ENCODE measurements around the gene DTNB. TPM values are rescaled to one million over a fixed set of nuclear protein-coding genes. Genes with fewer than 3 reads are reported as not detected.

The DTNB gene
- polyA plus RNA-seq, 5 donors: 25.2 to 29.9 (median 28.2) TPM

DNA sequence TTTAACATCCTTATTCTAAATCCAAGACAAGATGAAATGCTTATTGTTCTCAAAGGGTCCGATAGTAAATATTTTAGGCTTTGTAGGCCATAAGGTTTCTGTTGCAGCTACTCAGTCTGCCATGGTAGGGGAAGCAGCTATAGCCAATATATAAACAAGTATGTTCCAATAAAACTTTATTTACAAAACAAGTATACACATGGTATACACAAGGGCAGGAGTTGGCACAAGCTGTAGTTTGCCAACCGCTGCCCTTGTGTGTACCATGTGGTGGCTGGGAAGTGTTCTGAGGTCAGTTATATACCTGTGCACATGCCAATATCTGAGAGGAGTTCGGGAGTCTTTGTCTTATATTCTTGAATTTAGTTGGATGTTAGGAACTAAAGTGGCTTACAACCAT lies 205.6 kb downstream of the DTNB start:
- DNase-seq: no peak

DNA sequence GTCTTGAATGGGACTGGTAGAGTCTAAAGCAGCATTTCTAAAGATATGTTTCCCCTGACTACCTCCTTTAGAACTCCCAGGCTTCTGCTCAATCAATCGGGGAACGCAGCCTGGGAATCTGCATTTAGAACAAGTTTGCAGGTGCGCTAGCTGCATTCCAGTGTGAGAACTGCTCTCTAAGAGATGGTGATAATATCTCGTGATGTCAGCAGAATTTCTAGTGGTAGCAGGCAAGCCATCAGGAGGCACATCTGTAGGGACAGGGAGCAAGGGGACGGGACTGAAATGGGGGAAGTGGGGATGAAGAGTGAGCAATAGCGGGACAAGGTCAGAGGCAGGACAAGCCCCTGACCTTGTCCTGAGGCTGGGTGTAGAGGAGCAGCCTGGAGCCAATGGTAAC lies 211.4 kb downstream of the DTNB start:
- DNase-seq: no peak

DNA sequence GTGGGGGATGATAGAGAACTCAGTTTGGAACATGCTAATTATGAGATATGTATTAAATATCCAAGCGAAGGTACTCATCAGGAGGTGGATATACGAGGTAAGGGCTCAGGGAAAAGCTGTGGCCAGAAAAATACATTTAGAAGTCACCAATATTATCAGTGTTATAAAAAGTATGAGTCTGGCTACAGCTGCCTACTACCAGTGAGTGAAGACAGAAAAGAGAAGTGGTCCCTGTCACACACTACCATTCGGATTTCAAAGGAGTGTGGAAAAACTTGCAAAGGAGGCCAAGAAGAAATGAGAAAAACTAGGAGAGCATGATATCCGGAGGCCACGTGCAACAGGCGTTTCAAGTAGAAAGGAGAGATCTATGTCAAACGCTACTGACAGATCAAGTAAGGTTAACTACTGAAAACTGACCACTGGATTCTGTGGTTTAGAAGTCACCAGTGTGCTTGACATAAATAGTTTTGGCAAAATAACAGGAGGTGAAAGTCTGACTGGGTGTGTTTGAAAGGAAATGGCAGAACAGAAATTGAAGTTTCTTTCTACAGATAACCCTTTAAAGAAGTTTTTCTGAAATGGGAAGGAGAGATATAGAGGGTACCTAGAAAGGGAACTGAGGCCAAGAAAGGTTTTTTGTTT lies 213.0 kb downstream of the DTNB start:
- no peak for DNase-seq

DNA sequence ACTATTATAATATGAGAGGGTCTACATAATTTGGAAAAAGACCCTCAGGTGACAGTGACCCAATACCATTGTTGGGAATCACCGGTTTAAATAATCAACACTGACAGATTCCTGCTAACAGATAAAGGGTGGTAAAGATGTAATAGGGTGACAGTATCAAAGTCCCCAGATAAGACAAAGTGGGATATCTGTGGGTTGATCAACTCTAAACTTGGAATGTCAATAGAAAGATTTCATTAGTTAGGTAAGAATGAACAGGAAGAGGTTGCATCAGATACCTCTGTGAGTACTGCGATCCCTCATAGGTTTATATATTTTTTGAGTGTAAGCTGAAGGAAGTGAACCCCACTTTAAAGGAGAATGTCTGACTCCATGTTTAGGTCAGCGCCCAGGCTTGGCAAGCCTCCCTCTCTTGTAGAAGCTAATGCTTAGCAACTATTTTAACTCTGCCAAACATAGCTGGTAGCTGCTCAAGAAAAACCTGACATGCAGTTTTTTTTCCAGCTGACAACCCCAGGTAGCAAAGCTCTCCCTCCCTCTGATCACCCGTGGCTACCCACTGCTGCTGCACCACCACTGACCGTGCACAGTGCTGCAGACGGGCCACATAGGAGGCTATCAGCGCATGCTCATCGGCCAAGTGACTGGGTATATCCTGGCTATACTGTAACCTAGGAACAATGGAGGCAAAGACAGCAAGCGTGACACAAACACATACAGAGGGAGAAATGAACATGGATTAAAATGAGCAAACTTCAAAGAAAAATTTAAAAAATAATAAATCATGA lies 218.4 kb downstream of the DTNB start:
- no peak for DNase-seq

DNA sequence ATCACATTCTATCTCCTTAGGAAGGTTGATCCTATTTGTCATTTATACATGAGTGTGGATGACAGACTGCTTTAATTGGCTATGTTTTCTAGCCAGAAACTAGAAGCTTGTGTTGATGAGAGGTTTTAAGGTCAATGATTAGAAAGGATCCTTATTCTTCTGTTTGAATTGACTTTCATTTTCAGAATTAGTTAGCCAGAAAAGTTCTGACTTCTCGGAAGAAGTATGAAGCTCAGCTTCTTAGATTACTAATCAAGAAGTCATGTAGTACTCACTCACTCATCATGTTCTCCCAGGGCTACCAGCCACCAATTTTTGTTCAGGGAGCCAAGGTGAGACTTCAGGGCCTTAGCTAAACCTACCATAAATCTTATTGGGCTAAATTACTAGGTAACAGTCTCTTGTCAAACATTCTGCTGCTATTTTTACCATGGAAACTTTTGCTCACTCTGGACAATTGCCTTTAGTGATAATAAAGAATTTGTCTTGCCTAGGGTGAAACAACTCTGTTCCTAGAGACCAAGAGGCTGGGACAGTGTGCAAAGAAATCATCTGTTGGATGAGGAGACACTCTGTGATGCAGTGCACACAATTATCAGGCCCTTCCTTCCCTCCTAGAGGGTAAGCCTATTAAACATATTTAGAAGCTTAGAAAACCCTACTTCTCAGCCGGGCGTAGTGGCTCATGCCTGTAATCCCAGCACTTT lies 220.0 kb downstream of the DTNB start:
- no peak for DNase-seq

DNA sequence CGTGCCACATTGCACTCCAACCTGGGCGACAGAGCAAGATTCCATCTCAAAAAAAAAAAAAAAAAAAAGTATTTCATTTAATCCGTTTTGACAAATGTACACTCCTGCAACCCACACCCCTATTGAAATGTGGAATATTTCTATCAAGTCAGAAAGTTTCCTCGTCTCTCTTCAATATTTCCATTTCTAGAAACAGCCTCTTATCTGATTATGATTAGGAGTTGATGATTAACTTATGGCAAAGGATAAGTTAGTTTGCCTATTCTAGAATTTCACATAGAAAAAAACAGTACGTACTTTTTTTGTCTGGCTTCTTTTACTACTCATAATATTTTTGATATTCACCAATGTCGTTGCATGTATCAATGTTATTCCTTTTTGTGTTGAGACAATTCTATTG lies 224.6 kb downstream of the DTNB start:
- no peak for DNase-seq

DNA sequence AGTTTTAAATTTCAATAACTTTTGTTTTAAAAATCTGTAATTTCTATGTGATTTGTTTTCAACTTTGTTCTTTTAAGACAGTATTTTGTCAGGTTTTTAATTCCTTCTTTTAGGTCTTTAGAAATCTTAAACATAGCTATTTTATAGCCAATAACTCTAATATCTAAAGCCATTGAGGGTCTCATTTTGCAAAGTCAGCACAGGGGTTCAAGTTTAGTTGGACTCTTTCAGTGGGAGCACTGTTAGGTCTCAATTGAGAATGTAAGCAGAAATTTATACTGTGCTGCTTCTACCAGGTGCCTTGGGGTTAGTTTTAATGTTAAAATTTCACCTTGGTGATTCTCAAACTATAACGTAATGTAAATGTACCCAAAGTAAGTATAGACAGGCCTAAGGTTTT lies 226.4 kb downstream of the DTNB start:
- no peak for DNase-seq

DNA sequence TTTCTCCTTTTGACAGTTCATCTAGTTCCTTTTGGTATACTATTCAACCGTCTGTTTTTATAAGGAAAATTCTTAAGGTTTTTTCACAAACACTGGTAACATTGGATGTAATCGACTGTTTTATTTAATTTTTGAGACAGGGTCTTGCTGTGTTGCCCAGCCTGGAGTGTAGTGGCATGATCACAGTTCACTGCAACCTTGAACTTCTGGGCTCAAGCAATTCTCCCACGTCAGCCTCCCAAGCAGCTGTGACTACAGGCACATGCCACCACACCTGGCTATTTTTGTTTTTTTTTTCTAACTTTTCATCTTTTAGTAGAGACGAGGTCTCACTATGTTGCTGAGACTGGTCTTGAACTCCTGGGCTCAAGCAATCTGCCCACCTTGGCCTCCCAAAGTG lies 227.3 kb downstream of the DTNB start:
- DNase-seq: no peak

DNA sequence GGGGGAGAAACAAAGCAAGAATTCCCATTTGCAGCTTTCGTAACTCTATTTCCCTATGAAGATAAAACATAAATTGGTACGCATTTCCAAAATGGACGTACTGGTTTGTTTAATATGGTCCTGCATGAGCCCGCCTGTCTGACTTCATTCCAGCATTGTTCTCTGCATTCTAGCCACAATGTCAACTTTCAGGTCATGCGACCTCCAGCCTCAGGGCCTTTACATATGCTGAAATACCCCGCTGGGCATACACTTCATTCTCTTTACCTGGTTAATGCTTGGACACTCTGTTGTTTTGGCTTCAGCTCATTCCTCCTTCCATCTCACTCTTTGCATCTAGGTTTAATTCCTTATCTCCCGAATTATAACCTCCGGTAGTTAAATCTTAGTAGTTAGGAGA lies 227.9 kb downstream of the DTNB start:
- no peak for DNase-seq

DNA sequence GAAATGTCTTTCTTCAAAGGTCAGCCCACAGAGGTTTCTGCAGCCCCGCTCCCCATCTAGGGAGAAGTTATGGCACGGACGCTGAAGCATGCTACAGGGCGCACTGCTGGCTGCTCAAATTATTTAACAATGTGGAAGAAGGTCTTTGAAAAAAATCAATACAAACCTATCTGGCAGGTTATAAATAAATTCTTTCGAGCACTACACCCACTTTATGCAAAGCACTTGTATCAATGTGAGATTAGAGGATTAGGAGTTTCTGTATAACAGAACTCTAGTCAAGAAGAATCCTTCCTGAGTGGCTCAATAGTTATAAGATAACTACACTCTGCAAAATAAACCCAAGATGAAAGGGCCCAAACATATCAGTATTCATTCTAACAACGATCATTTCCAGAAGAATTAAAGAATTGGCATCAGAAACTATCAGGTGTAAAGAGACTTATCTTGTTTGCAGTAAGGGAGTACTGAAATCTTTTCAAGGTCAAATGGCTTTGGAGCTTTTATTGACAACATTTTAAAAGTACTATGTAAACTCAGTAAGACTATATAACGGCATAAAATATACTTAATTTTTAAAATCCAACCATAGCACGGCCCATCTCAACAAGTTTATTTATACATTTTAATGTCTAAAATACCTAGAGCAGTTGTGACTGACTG lies 228.6 kb downstream of the DTNB start:
- no peak for DNase-seq

DNA sequence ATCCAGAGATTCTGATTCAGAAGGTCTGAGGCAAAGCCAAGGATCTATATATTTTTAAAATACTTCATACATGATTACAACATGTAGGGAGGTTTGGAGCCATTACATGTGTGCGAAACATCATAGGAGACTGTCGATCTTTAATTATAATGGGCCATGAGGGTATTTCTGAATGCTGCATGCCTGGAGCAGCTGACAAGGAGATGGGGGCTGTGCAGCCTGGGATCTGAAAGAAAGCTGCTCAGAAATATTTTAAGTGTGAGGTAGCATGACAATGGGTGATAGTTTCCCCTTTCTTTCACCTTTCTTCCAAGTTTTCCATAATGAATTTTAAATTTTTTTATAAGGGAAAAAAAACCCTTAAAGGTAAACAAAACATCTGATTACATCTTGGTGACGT lies 229.6 kb downstream of the DTNB start:
- DNase-seq: no peak

DNA sequence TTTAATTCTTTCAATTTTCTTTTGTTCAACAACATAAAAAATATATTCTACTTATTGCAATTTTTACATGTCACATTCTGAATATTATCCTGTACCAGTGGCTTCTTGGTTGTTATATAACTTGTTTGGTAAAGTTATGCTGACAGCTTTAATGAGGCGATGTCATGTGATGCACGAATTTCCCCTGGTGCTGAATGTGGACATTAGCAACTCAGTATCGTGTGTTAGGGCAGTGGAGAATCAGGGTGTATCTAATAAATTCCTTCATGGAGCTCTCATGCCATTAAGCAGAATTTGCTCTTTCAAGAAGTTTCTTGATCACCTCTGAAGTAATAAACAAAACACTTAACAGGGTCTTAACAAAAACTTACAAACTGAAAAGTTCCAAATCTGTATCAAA lies 232.0 kb downstream of the DTNB start:
- no peak for DNase-seq

DNA sequence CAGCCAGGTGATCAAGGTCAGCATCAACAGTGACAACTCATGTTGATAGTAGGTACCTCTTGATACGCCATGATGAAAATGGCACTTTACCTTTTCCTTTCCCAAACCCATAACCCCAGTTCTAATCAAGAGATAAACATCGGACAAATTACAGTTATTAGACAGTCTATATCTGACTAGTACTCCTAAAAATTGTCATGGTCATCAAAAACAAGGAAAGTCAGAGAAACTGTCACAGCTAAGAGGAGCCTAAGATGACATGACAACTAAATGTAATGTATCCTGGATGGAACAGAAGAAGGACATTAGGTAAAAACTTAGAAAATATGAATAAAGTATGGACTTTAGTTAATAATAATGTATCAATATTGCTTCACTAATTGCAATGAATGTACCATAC lies 234.6 kb downstream of the DTNB start:
- no peak for DNase-seq

DNA sequence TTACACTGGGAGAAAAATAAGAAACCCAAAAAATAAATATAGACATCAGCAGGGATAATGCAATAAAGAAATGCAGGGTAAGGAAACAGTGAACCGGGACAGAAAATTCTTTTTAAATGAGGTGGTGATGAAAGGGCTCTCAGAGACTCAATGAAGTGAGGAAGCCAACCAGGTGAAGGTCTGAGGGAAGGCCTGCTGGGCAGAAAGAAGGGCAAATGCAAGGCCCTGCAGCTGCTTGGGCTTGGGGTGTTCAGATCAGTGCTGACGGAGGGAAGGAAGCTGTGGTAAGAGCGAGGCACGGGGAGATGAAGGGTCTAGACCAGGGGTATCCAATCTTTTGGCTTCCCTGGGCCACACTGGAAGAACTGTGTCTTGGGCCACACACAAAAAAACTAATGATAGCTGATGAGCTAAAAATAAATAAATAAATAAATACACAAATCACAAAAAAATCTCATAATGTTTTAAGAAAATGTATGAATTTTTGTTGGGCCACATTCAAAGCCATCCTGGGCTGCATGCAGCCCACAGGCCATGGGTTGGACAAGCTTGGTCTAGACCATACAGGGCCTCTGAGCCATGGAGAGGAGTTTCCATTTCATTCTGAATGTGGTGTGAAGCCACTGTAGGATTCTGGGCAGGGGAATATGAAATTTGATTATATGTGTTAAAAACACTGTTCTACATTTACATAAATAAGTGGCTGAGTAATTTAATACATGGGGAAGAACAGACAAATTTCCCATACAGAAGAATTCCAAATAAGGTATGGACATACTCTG lies 235.3 kb downstream of the DTNB start:
- no peak for DNase-seq

DNA sequence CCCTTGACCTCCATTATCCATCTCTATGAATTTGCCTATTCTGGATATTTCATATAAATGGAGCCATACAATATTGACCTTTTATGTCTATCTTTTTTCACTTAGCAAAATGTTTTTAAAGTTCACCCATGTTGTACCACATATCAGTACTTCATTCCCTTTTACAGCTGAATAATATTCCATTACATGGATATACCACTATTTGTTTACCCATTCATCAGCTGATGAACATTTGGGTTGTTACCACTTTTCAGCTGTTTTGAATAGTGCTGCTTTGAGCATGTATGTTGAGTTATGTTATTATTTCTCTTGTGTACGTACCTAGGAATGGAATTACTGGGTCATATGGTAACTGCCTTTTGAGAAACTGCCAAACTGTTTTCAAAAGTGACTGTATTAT lies 238.0 kb downstream of the DTNB start:
- DNase-seq: no peak

DNA sequence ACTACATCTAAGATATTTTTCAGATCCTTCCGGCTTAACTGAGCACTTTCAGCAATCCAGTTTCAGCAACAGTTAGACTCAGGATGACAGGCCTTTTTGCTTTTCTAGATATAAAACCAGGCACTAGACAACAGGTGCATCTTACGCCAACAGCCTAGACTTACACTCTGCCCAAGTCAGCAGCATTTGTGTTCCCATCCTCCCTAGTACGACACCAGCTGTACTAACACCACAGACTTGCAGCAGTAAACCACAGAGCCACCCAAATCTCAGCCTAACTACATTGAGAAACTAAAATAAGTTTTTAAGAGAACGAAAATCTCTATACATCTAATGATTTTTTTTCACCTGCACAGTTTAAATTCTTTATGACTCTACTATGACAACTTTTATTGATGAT lies 241.8 kb downstream of the DTNB start:
- DNase-seq: no peak

DNA sequence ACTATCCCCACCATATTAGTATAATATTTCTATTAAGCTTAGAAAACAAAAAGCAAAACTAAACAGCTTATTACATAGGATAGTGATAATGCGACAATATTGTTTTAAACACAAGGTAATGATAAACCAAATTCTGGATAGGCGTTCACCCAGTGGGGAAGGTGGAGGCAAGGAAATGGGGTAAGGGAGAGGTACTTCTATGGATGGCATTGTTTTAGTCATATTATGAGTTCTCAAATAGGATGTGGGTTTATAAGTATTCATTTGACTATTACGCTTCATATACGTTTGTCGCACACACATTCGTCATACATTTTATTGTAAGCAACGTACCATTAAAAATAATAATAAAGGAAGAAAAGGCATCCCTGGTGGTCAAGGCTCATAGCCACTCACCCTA lies 242.8 kb downstream of the DTNB start:
- DNase-seq: no peak

DNA sequence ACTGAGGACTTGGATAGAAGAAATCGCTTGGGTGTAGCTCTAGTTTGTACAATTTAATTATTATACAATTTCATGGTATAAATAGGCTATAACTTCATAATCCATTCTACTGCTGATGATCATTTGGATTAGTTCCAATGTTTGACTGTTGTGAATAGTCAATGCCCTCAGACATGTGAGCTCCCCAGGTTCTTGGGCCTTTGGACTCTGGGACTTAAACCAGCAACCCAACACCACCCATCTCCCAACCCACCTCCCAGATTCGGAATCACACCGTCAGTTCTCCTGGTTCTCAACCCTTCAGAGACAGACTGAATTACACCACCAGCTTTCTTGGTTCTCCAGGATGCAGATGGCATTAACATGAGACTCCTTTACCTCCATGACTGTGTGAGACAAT lies 247.1 kb downstream of the DTNB start:
- no peak for DNase-seq

DNA sequence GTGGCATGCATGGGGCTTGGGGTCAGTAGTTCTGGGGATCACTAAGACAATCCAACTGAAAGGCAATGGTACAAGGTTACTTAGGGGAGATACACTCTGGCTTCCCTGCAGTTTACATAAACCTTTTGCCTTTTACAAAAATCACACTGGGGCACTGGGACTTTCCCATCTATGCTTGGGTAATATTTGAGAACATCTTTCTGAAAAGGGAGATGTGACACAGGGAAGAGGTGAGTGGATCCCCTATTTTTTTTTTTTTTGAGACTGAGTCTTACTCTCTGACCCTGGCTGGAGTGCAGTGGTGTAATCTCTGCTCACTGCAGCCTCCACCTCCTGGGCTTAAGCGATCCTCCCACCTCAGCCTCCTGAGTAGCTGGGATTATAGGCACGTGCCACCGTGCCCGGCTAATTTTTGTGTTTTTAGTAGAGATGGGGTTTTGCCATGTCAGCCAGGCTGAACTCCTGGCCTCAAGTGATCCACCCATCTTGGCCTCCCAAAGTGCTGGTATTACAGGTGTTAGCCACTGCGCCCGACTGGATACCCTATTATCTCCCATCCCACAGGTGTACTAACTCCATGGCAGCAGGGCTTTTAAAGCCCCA lies 248.8 kb downstream of the DTNB start:
- DNase-seq: no peak

DNA sequence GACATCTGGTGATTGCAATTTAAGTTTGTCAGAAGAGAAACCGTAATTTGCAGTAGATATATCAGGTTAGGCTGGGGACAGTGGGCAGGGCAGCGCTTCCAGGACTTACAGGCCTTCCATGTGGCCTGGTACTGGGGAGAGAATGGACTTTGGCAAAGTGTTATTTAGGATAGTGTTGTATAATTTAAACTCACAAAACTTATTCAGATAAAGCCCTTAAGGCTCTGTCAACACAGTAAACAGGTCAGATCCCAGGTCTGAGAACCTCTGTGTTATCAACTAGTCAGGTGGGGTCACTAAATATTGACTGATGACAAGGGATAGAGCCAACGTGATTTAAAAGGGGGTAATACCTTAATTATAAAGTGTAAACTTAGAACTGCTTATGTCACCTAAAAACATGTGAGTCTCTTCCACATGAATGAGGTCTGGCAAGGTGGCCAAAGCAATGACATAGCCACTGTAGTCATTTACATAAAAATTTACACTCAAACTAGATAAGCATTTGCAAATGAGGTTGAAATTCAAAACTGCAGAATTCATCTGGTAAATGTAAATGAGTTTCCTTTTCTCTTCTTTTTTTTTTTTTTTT lies 251.5 kb downstream of the DTNB start:
- no peak for DNase-seq

DNA sequence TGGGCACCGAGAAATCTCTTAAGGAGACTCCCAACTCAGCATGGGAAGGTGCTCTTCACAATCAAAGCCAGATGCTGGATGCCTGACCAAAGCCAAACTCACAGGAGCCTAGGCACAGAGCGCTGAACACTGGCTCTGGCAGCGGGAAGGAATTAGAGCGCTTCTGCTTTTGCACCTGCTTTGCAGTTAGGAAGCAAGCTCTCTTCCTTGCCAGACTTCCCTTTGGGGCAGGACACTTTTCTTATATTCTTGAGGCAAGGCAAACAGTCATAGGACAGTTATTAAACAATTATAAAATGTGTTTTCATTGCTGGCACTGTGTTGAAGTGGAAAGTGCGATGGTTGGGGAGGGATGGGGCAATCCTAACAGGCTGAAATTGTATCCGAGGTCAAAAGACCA lies 252.1 kb downstream of the DTNB start:
- no peak for DNase-seq
